Activated CD4-positive, alpha-beta T cell treated with anti-CD3 and anti-CD28 coated beads for 48 hours (primary cell): ENCODE results near the gene BTBD9.
A peak's percentile ranks its signal among the peaks of the same experiment; 100 is the strongest.

Source experiments
- DNase-seq: peaks from one replicate; pipeline ENCODE4 v3.0.0-alpha.2; 2020

BTBD9 gene

GRCh38 chr6:38185752-38186151, 454.0 kb downstream of the BTBD9 start:
- no peak for DNase-seq

- DNase-seq, result no peak
These were observed 454.5 kb downstream of the BTBD9 start for GRCh38 chr6:38185244-38185643.

- DNase-seq, result no peak
These were observed 455.1 kb downstream of the BTBD9 start for GRCh38 chr6:38184585-38185080.

DNA sequence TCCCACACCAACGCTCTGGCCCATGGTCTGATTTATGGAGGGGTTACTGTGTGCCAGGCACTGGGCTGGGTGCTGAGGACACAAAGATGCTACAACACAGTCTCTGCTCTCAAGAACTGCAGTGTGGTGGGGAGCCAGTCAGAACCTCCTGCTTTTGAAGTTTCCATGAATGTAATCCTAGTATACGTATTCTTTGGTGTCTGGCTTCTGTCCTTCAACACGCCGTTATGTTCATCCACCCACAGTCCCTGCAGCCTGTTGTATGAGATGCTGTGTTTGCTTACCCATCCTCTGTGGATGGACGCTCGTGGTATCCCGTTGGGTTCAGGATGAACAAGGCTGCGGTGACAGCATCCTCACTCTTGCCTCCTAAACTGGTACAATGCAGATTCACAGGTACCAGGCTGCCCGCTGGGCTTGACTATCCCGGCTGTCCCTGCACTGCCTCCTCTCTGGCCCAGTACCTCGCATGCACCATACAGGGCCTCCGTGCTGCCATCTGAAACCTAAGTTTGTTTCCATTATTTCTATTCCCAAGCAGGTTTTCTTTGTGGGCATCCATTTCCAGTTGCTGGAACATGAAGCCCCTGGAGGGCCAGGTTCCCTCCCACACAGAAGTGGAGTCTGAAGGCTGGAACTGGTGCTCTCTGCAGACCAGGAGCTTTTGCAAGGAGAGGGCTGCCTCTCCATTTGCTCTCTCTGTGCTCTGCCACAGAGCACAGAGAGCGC, 455.7 kb downstream of the BTBD9 start:
- no peak for DNase-seq

DNA sequence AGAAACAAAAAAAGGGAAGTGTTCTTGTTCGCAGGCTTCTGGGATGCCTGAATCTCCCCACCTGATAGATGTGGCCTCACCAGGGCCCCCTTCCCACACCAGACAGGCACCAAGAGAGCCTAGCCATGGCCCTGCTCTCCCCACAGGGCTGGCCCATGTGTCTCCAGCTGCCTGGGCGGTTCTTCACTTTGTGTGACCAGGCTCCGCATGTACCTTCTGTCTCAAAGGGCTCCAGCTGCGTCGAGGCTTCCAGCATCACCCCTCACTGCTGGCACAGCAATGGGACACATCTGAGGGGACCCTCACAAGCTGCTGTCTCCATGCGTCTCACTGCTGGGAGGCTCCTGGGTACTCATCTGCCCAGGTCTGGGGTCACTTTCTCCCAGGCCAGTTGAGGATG, 457.3 kb downstream of the BTBD9 start:
- DNase-seq, result no peak

- DNase-seq, result no peak
These were observed 459.1 kb downstream of the BTBD9 start for GRCh38 chr6:38180586-38180985.

DNA sequence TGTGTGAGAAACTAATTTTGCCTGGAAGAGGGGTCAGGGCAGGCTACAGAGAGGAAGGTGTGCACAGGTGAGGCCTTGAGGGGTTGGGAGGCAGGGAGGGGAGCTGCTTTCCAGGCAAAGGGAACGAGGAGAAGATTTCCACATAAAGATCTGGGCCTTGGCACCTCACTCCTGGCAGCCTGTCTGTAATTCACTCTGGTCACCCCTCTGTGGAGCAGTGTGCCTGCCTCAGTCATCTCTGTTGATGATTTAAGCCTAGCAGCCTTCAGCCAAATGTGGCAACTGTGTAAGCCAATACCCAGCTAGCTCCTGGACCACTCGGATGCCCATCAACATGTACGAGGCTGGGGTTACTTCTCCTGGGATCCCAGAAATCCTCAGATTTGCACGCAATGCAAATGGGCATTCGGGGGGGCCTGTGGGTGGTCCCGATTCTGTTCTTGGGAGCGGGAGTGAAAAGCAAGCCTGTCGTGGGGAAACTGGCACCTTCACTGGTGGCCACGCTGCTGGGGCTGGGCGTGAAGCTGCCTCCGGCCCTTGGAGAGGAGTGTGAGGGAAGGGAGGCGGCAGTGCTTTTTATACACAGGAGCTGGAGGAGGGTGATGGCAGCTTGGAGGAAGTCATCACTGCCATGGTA, 459.8 kb downstream of the BTBD9 start:
- no peak for DNase-seq

DNA sequence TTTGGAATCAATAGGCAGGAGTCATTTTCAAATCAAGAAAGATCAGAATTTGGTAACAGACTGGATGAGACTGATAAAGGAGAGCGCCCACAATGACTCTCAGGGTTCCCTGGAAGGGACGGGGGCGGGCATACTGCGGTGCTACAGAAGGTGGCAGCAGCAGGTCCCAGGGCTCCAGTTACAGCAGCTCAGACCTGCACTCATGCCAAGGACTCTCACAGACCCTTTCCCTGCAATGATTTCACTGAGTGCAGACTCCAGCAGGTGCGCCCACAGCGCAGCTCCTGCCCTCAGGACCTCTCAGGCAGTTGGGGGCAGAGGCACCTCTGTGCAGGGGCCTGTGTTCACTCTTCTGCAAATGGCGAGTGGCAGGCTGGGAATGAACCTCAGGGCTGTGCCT, 460.4 kb downstream of the BTBD9 start:
- DNase-seq, result peak; percentile 27

GRCh38 chr6:38178584-38178886, 461.2 kb downstream of the BTBD9 start:
- no peak for DNase-seq

GRCh38 chr6:38177882-38178583, 461.7 kb downstream of the BTBD9 start:
- DNase-seq, result no peak

GRCh38 chr6:38176797-38177751, 462.7 kb downstream of the BTBD9 start:
- DNase-seq, result no peak

DNA sequence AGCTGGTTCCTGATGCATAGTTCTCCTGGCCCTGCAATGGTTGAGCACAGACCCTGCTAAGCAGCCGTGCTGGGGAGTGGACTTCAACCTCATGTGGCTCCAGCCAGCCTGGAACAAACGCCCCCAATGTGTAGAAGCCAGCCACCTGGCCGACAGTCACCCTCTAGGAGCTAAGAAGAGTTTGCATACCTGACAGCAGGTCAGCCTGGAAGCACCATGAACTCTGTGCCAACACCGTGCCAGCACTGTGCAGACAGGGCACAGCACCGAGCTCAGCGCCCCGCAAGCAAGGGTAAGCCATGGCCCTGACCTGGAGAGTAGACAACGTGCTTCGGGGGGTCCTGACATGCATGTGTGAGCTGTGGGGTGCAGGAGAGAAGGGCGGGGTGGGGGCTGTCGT, 463.9 kb downstream of the BTBD9 start:
- DNase-seq, result no peak

GRCh38 chr6:38174806-38175495, 464.8 kb downstream of the BTBD9 start:
- DNase-seq, result no peak

- no peak for DNase-seq
These were observed 465.4 kb downstream of the BTBD9 start for GRCh38 chr6:38174315-38174714.

DNA sequence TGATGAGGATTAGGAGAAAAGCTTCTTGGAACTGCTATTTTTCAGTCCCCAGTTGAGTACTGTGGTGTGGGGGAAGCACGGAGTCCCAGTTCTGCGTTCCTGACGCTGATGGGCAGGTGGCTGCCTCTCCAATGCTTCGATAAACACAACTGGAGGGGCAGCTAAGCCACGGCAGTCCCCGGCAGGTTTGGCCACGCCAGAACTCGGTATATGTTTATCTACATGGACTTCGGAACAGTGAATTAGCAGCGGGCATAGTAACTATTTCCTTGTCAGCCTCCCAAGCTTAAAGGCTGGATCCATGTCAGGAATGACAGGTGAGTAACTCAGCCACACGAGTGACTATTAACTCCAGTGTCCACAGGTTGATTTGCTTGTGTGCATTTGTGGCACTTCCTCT, 465.8 kb downstream of the BTBD9 start:
- no peak for DNase-seq

DNA sequence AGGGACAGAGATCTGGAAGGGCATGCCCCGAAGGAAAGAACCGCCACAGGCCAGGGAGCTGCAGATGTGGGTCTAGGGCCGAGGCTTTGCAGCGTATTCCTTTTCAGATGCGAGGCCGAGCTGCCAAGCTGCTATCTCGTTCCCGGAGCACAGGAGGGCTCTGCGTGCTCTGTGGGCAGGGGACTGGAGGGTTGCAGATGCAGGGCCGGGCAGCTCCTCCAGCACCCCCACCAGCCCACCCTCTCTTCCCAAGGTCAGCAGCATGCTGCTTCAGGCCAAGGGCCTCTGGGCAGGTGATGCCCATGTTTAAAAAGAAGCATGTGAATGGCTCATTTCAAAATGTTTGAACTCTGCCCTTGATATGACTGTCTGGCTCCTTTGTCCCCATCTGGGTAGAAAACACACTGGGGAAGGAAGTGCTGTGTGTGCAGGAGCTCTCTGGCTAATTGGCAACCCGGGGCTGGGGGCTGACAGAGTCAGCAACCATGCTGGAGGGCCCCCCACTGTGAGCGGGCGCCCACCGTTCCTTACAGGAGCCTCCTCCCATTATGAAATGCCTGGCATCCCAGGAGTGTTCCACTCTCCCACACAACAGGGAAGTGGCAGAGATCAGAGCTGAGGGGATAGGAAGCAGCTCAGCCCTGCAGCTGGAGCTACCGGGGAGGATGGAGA, 466.9 kb downstream of the BTBD9 start:
- DNase-seq, result no peak

GRCh38 chr6:38171997-38172738, 467.6 kb downstream of the BTBD9 start:
- DNase-seq, result no peak

- DNase-seq, result no peak
These were observed 468.9 kb downstream of the BTBD9 start for GRCh38 chr6:38170666-38171355.

DNA sequence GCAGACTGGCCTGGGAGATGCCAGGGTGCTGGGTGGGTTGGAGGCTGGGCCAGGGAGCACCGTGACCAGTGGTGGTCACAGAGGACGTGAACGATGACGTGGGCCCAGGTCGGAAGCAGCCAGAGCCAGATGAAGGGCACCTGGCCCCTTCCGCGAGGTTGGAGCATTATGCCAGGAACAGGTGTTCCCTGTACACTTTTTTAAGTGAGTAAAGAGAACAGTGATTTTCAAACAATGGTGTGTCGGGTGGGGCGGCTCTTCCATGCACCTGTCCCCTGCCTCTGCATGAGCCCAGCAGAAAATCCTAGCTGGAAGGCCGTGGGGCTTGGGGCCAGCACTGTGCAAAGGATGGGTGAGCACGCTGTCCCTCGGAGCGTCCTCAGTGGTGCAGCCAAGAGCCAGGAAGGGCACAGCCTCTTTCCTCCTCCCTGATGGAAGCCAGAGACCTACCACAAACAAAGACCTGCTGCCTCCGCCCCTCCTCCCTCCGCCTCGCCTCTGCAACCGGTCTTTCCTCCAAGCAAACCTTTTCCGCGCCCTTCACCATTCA, 469.7 kb downstream of the BTBD9 start:
- DNase-seq, result no peak
